ENCODE data around the gene GLB1L. TPM values are rescaled to one million over a fixed set of nuclear protein-coding genes. Genes with fewer than 3 reads are reported as not detected.
A peak's percentile ranks its signal among the peaks of the same experiment; 100 is the strongest.

Gene GLB1L
- total and polyA plus RNA-seq, 8 donors: 9.9 to 17.9 (median 16.1) TPM

- Histone ChIP-seq H3K4me3 (no peak overlapping the region), H3K27me3 (no peaks in the 10 kb centered on the region), H3K36me3 (peaks cover 0 to 65% of the 10 kb centered on the region in 2 donors), H3K9me3 (peaks cover 0 to 2% of the 10 kb centered on the region in 2 donors), H3K27ac (peak overlapping the region in 1 of 2 donors; percentile 5), H3K4me1 (peaks cover 14 to 35% of the 10 kb centered on the region in 2 donors)
- intact Hi-C loops (cut with DNase I): no loop called here
- TF ChIP-seq CTCF (IDR thresholded peaks at IDR 0.05): no peak
- no peak for DNase-seq
- ATAC-seq: no peak
Measured at GRCh38 chr2:219209236-219210195, 35.7 kb downstream of the GLB1L start.

GRCh38 chr2:219207884-219208740 is 37.1 kb downstream of the GLB1L start:
- intact Hi-C loops (cut with DNase I): no loop called here
- Histone ChIP-seq H3K4me3 (peak overlapping the region in 1 of 2 donors; percentile 61), H3K27me3 (no peaks in the 10 kb centered on the region), H3K27ac (peak overlapping the region; percentile 94 to 95), H3K4me1 (peaks cover 14 to 35% of the 10 kb centered on the region in 2 donors), H3K36me3 (peaks cover 0 to 51% of the 10 kb centered on the region in 2 donors), H3K9me3 (peaks cover 0 to 4% of the 10 kb centered on the region in 2 donors)
- peak in 2 of 4 donors; percentile 40 to 47 for DNase-seq
- TF ChIP-seq CTCF (IDR thresholded peaks at IDR 0.05): no peak
- peak; percentile 3 for ATAC-seq

GRCh38 chr2:219207134-219207883 is 37.9 kb downstream of the GLB1L start:
- peaks cover 0 to 4% of the 10 kb centered on the region in 2 donors for H3K9me3 ChIP-seq
- H3K4me1 ChIP-seq: peaks cover 14 to 35% of the 10 kb centered on the region in 2 donors
- H3K27me3 ChIP-seq: no peaks in the 10 kb centered on the region
- ATAC-seq: no peak
- H3K4me3 ChIP-seq: peak overlapping the region; percentile 50 to 61
- H3K36me3 ChIP-seq: peaks cover 0 to 43% of the 10 kb centered on the region in 2 donors
- intact Hi-C loops (cut with DNase I): no loop called here
- no peak for TF ChIP-seq CTCF (IDR thresholded peaks at IDR 0.05)
- no peak for DNase-seq
- peak overlapping the region; percentile 94 to 95 for H3K27ac ChIP-seq

GRCh38 chr2:219206328-219207133 is 38.7 kb downstream of the GLB1L start, which contains the start of gene ZFAND2B:
ZFAND2B (plus strand) TSS chr2:219206782; CDS start chr2:219206988, 206 bp downstream.
- TF ChIP-seq CTCF (IDR thresholded peaks at IDR 0.05): no peak
- intact Hi-C loops (cut with DNase I): no loop called here
- Histone ChIP-seq H3K27me3 (no peaks in the 10 kb centered on the region), H3K4me3 (peak within 1 kb of the TSS; percentile 50 to 61), H3K9me3 (peaks cover 0 to 4% of the 10 kb centered on the region in 2 donors), H3K27ac (peak within 1 kb of the TSS; percentile 94 to 95), H3K36me3 (peaks cover 0 to 38% of the 10 kb centered on the region in 2 donors), H3K4me1 (peaks cover 14 to 35% of the 10 kb centered on the region in 2 donors)
- DNase-seq (peak; percentile 94 to 99 (median 96)), ATAC-seq (peak; percentile 96)
